Measurements from ENCODE around the gene ABHD6.

DNA sequence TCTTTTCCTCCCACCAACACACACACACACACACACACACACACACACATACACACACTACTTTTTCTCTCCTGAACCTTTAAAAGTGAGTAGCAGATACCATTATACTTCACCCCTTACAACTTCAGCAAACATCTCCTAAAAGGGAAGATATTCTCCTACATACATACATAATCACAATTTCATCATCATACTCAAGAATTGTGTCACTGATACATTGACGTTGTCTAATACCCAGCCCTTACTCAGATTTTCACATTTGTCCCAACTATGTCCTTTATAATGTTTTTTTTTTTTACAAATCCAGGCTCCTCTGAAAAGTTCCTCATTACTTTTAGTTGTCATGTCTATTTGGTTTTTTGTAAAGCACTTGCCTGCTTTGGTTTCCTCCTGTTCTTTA, 18.5 kb downstream of the ABHD6 start:
- TF ChIP-seq, protein P1, sequence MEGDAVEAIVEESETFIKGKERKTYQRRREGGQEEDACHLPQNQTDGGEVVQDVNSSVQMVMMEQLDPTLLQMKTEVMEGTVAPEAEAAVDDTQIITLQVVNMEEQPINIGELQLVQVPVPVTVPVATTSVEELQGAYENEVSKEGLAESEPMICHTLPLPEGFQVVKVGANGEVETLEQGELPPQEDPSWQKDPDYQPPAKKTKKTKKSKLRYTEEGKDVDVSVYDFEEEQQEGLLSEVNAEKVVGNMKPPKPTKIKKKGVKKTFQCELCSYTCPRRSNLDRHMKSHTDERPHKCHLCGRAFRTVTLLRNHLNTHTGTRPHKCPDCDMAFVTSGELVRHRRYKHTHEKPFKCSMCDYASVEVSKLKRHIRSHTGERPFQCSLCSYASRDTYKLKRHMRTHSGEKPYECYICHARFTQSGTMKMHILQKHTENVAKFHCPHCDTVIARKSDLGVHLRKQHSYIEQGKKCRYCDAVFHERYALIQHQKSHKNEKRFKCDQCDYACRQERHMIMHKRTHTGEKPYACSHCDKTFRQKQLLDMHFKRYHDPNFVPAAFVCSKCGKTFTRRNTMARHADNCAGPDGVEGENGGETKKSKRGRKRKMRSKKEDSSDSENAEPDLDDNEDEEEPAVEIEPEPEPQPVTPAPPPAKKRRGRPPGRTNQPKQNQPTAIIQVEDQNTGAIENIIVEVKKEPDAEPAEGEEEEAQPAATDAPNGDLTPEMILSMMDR (IDR thresholded peaks at IDR 0.05; ENCODE audit: low read depth, low read length) = no peak
- no peak for TF ChIP-seq EZH2phosphoT487 (IDR thresholded peaks at IDR 0.05; ENCODE audit: low read depth)
